Sigmoid colon (tissue), 7 donors: ENCODE measurements around the gene CRNKL1. TPM values are rescaled to one million over a fixed set of nuclear protein-coding genes. Genes with fewer than 3 reads are reported as not detected.

ENCODE experiments used
- DNase-seq: peaks from one replicate; pipeline ENCODE4 v3.0.0-alpha.2; 2019
- H3K27ac ChIP-seq, 4 donors: fragments of 200-600 bp; sonication (generic); one replicate each; pipeline ENCODE4 v1.5.1; 2016 to 2019; ENCODE audit warnings: mild to moderate bottlenecking in 1 of 4
- H3K27me3 ChIP-seq, 3 donors: fragments of 200-600 bp; sonication (generic); one replicate each; pipeline ENCODE4 v1.5.1; 2019; ENCODE audit warnings: mild to moderate bottlenecking in 1 of 3
- H3K36me3 ChIP-seq, 4 donors: fragments of 200-600 bp; sonication (generic); one replicate each; pipeline ENCODE4 v1.5.1; 2016 to 2019
- H3K4me1 ChIP-seq, 4 donors: fragments of 200-600 bp; sonication (generic); one replicate each; pipeline ENCODE4 v1.5.1; 2017 to 2019
- H3K4me3 ChIP-seq, 4 donors: fragments of 200-600 bp; sonication (generic); one replicate each; pipeline ENCODE4 v1.5.1; 2017 to 2019; ENCODE audit warnings: mild to moderate bottlenecking in 2 of 4, moderate library complexity in 1 of 4
- H3K9me3 ChIP-seq, 4 donors: fragments of 200-600 bp in 3 of 4; sonication (generic) in 3 of 4; one replicate each; pipeline versions ENCODE4 v1.5.1 to v1.6.1; 2013 to 2019
- EP300 ChIP-seq, 4 donors: sonication (generic); formaldehyde crosslinking; IDR thresholded peaks; one replicate each; pipeline ENCODE4 v1.6.1; 2017; ENCODE audit warnings: antibody characterized with exemption in 4 of 4
- POLR2A ChIP-seq, 2 donors: fragments of 450-650 bp; IDR thresholded peaks; one replicate each; pipeline ENCODE4 v1.6.1; 2016; ENCODE audit warnings: antibody characterized with exemption in 2 of 2, mild to moderate bottlenecking in 2 of 2, moderate library complexity in 2 of 2
- POLR2AphosphoS5 ChIP-seq, 4 donors: sonication (generic); formaldehyde crosslinking; IDR thresholded peaks; one replicate each; pipeline ENCODE4 v1.6.1; 2017; ENCODE audit warnings: antibody characterized with exemption in 4 of 4
- WGBS, 2 donors: extraction: QIAGEN DNeasy Blood & Tissue Kit; methylation state at CpG; one replicate each; pipeline ENCODE4 v1.1.7; 2013; 5-methylcytosine and 5-hydroxymethylcytosine counted together
- intact Hi-C: fragments of 100-400 bp; cut with DNase I; formaldehyde crosslinking; loops from one replicate; pipeline ENCODE4 v1.15.1; 2023
- polyA plus RNA-seq, 3 donors: library from polyadenylated mRNA; stranded (reverse); fragments of 200-250 nt; gene quantifications; one replicate each; pipeline ENCODE4 v1.2.3, GENCODE V29; 2013
- total RNA-seq, 4 donors: library from RNA; depleted of rRNA; stranded (reverse); fragments of >200 nt; gene quantifications; one replicate each; pipeline ENCODE4 v1.1.0, GENCODE V29; 2016
- TF ChIP-seq, protein P1 (sequence below), 4 experiments: fragments of 450-650 bp in 3 of 4; fragments of 200-600 bp in 1 of 4; IDR thresholded peaks; one replicate each; pipeline ENCODE4 v1.5.1; 2016 to 2019; ENCODE audit warnings: antibody characterized with exemption in 4 of 4, mild to moderate bottlenecking in 3 of 4, moderate library complexity in 2 of 4
- donor health status: healthy with polysubstance abuse.
- donor health status: Bipolar disorder and iron deficiency.
- donor health status: healthy.

The CRNKL1 gene
- total and polyA plus RNA-seq, 7 donors, result 9.0 to 29.1 (median 19.9) TPM

GRCh38 chr20:20065361-20065760, 13.1 kb upstream of the CRNKL1 start:
- TF ChIP-seq POLR2A (IDR thresholded peaks at IDR 0.05) (no peak), EP300 (IDR thresholded peaks at IDR 0.05) (no peak), POLR2AphosphoS5 (IDR thresholded peaks at IDR 0.05) (no peak)
- TF ChIP-seq, protein P1, sequence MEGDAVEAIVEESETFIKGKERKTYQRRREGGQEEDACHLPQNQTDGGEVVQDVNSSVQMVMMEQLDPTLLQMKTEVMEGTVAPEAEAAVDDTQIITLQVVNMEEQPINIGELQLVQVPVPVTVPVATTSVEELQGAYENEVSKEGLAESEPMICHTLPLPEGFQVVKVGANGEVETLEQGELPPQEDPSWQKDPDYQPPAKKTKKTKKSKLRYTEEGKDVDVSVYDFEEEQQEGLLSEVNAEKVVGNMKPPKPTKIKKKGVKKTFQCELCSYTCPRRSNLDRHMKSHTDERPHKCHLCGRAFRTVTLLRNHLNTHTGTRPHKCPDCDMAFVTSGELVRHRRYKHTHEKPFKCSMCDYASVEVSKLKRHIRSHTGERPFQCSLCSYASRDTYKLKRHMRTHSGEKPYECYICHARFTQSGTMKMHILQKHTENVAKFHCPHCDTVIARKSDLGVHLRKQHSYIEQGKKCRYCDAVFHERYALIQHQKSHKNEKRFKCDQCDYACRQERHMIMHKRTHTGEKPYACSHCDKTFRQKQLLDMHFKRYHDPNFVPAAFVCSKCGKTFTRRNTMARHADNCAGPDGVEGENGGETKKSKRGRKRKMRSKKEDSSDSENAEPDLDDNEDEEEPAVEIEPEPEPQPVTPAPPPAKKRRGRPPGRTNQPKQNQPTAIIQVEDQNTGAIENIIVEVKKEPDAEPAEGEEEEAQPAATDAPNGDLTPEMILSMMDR (IDR thresholded peaks at IDR 0.05), result no peak
- no peaks in the 10 kb centered on the region for H3K9me3 ChIP-seq
- H3K36me3 ChIP-seq, result no peaks in the 10 kb centered on the region
- intact Hi-C loops, result no loop called here
- no peaks in the 10 kb centered on the region for H3K4me1 ChIP-seq
- no peak overlapping the region for H3K27ac ChIP-seq
- no peak for DNase-seq
- no peak overlapping the region for H3K4me3 ChIP-seq
- peaks cover 0 to 4% (median 0%) of the 10 kb centered on the region in 3 donors for H3K27me3 ChIP-seq
- WGBS, 2 donors, result 83 to 86% methylated on average over 1 of the region's 1 CpG

DNA sequence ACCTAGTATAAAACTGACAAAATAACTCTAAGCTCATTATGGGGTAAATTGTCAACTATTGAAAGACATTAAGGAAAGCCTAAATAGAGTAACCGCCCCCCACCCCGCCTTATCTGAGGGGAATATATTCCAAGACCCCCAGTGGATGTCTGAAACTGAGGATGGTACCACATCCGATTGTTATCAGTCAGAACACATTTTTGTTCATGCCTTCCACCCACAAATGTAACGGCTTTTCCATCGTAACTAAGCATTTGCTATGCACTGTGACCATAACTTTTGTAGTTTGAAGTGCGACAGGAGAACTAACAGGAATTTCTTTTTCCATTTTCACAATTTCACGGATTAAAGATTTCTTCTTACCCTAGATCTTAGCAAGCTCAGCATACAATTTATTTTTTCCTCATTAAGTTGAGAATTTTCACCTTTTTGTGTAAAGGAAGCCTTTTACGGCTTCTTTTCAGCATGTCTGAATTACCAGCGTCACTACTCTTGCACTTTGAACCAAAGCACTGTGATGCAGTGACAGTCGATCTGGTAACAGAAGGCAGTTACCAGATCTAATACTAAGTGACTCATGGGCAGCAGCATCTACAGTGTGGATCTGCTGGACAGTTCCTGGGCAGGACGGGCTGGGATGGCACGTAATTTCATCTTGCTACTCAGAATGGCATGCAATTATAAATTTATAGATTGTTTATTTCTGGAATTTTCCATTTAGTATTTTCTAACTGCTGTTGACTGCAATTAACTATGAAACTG, 11.9 kb upstream of the CRNKL1 start:
- intact Hi-C loops, result no loop called here
- Histone ChIP-seq H3K36me3 (no peaks in the 10 kb centered on the region), H3K4me1 (no peaks in the 10 kb centered on the region), H3K27ac (no peak overlapping the region), H3K9me3 (no peaks in the 10 kb centered on the region), H3K4me3 (no peak overlapping the region), H3K27me3 (peaks cover 0 to 4% (median 0%) of the 10 kb centered on the region in 3 donors)
- no peak for DNase-seq
- WGBS, 2 donors, result 52 to 63% methylated on average over 12 of the region's 12 CpGs
- no peak for TF ChIP-seq EP300 (IDR thresholded peaks at IDR 0.05)
- no peak for TF ChIP-seq POLR2AphosphoS5 (IDR thresholded peaks at IDR 0.05)
- no peak for TF ChIP-seq POLR2A (IDR thresholded peaks at IDR 0.05)
- TF ChIP-seq, protein P1 (IDR thresholded peaks at IDR 0.05), result no peak

DNA sequence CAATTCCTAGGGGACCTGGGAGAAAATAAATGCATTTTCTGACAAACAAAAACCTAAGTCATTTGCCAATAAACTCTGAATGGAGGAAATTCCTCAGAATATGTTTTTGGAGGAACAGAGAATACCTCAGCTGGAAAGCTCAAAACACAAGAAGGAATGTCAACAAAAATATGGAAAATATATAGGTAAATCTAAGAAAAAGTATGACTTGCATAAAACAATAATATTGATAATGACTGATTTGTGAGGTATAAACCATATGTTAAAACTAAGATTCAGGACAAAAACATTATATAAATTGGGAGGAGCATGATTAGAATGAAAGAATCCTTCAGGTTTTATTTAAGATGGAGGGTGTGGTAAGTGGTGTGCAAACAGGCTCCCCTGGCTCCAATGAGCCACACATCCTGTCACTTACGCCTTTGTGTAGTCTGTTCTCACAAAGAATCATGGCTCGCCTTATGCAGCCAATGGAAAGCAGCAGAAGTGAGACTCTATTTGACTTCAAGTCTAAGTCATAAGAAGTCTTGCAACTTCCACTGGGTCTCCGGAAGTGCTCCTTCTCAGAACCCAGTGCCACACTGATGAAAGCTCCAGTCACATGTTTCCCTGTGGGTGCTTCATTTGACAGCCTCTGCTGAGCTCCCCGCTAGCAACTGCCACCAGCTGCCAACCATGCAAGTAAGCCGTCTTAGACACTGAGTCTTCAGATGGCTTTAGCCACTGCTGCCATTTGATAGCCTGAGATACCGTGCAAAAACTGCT, 8.2 kb upstream of the CRNKL1 start:
- no peak for DNase-seq

DNA sequence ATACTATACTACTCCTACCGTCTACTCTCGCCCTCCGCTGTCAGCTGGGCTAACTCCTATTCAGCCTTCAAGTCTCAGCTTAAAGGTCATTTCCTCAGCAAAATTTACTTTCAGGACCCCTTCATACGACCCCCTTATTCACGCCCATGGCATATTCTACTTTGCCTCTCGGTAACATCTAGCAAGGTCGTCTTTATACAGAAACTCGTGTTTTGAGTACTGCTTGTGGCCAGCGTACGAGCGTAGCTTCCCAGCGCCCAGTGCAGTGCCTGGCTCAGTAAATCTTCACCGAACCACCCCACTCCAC, 546 bp downstream of the CRNKL1 start:
- Histone ChIP-seq H3K9me3 (no peaks in the 10 kb centered on the region), H3K27ac (peak overlapping the region; percentile 77 to 87 (median 84)), H3K27me3 (no peaks in the 10 kb centered on the region), H3K36me3 (peaks cover 16 to 41% (median 34%) of the 10 kb centered on the region in 4 donors), H3K4me1 (peaks cover 0 to 19% (median 16%) of the 10 kb centered on the region in 4 donors), H3K4me3 (peak overlapping the region; percentile 78 to 94 (median 91))
- 0 to 1% methylated on average over 13 of the region's 13 CpGs for WGBS, 2 donors
- intact Hi-C loops, result loop anchor here (2.0 to 10.0 kb wide), 2 partner anchors 33 to 1257 kb away; no protein-coding TSS in a partner anchor
- TF ChIP-seq EP300 (IDR thresholded peaks at IDR 0.05), result no peak
- no peak for TF ChIP-seq POLR2AphosphoS5 (IDR thresholded peaks at IDR 0.05)
- TF ChIP-seq POLR2A (IDR thresholded peaks at IDR 0.05), result no peak
- TF ChIP-seq, protein P1 (IDR thresholded peaks at IDR 0.05), result no peak
- DNase-seq, result no peak

More for the DNA sequence above, 8.2 kb upstream of the CRNKL1 start:
- 85 to 86% methylated on average over 6 of the region's 6 CpGs for WGBS, 2 donors
- Histone ChIP-seq H3K36me3 (no peaks in the 10 kb centered on the region), H3K27ac (no peak overlapping the region), H3K4me3 (no peak overlapping the region), H3K9me3 (no peaks in the 10 kb centered on the region), H3K4me1 (no peaks in the 10 kb centered on the region), H3K27me3 (peaks cover 0 to 4% (median 0%) of the 10 kb centered on the region in 3 donors)
- intact Hi-C loops, result no loop called here
- TF ChIP-seq POLR2A (IDR thresholded peaks at IDR 0.05), result no peak
- TF ChIP-seq POLR2AphosphoS5 (IDR thresholded peaks at IDR 0.05), result no peak
- TF ChIP-seq, protein P1 (IDR thresholded peaks at IDR 0.05), result no peak
- no peak for TF ChIP-seq EP300 (IDR thresholded peaks at IDR 0.05)
